ENCODE measurements around the gene COL16A1.

The COL16A1 gene

GRCh38 chr1:31625561-31626222 is 78.1 kb downstream of the COL16A1 start:
- peak; percentile 74 for DNase-seq (ENCODE audit: low read depth, low spot score)

- no peak for DNase-seq (ENCODE audit: low read depth, low spot score)
Observed at GRCh38 chr1:31624731-31625514, 78.9 kb downstream of the COL16A1 start.

GRCh38 chr1:31624309-31624708 is 79.5 kb downstream of the COL16A1 start:
- no peak for DNase-seq (ENCODE audit: low read depth, low spot score)

GRCh38 chr1:31623365-31623764 is 80.5 kb downstream of the COL16A1 start:
- DNase-seq (ENCODE audit: low read depth, low spot score) = no peak

GRCh38 chr1:31621847-31622730 is 81.7 kb downstream of the COL16A1 start:
- DNase-seq (ENCODE audit: low read depth, low spot score) = no peak

- no peak for DNase-seq (ENCODE audit: low read depth, low spot score)
Observed at GRCh38 chr1:31621498-31621820, 82.4 kb downstream of the COL16A1 start.

- DNase-seq (ENCODE audit: low read depth, low spot score) = no peak
Observed at GRCh38 chr1:31620631-31621497, 83.0 kb downstream of the COL16A1 start.

GRCh38 chr1:31618916-31619846 is 84.6 kb downstream of the COL16A1 start:
- no peak for DNase-seq (ENCODE audit: low read depth, low spot score)

GRCh38 chr1:31617916-31618746 is 85.7 kb downstream of the COL16A1 start:
- peak; percentile 83 for DNase-seq (ENCODE audit: low read depth, low spot score)

- DNase-seq (ENCODE audit: low read depth, low spot score) = no peak
Observed at GRCh38 chr1:31617218-31617915, 86.5 kb downstream of the COL16A1 start, which contains the start of gene HCRTR1. Gene HCRTR1 (plus strand): TSS chr1:31617689. CDS start chr1:31619193, 1,504 bp downstream.

- no peak for DNase-seq (ENCODE audit: low read depth, low spot score)
Observed at GRCh38 chr1:31615939-31616338, 87.9 kb downstream of the COL16A1 start.

GRCh38 chr1:31615414-31615813 is 88.4 kb downstream of the COL16A1 start:
- DNase-seq (ENCODE audit: low read depth, low spot score) = peak; percentile 38

GRCh38 chr1:31614414-31615005 is 89.3 kb downstream of the COL16A1 start:
- no peak for DNase-seq (ENCODE audit: low read depth, low spot score)

GRCh38 chr1:31609514-31610118 is 94.2 kb downstream of the COL16A1 start:
- no peak for DNase-seq (ENCODE audit: low read depth, low spot score)

GRCh38 chr1:31607360-31607759 is 96.5 kb downstream of the COL16A1 start:
- DNase-seq (ENCODE audit: low read depth, low spot score) = no peak

- DNase-seq (ENCODE audit: low read depth, low spot score) = no peak
Observed at GRCh38 chr1:31605908-31606427, 97.8 kb downstream of the COL16A1 start.
